GM18858 (cell line): ENCODE data around the gene PRKAG1.

Source experiments
- ATAC-seq: cut with Tn5 transposase; IDR thresholded peaks from one replicate; pipeline ENCODE4 v1.9.1; 2021; ENCODE audit not compliant: unreplicated experiment

PRKAG1 gene

GRCh38 chr12:49032679-49033447 lies 14.3 kb upstream of the PRKAG1 start:
- no peak for ATAC-seq

DNA sequence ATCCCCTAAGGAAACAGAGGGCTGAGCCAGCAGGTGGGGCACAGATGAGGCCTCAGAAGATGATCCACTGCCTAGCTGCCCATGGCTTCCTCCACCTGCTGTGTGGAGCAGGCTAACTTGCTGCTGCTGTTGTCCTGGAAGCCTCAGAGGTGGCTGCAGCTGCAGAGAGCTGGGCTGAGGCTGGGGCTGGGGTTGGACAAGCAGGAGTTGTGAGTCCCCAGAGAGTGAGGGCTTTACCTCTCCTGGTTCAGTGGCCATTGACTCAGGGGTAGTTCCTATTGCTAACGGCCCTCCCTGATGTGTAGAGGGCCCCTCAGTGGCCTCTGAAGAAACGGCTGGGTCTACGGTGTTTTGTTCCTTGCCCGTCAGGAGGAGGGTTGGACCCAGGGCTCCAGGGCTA lies 13.7 kb upstream of the PRKAG1 start:
- ATAC-seq = no peak

DNA sequence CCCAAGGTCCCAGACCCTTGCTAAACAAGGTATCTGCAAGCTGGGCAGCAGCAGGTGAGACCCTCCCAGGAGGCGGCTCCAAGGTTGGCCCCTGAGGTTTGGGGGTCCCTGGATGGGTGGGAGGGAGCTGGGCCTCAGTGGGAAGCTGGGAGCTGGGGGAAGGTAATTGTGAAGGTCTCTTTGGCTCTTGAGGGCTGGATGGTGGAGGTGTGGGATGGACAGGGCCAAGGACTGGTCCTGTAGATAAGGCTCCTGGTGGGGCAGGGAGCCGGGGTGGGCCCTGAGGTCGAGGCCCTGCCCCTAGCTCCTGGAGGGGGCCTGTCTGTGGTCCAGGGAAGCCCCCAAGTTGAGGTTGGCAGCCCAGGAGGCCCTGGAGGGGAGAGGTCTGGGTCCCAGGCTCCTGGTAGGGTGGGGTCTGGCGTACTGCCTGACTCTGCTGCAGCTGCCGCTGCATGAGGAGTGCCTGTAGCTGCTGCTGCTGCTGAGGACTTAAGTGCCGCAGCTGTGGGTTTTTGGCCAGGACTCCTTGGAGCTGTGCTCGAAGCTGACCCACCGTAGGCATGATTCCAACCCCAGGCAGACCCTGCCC lies 13.1 kb upstream of the PRKAG1 start:
- no peak for ATAC-seq

DNA sequence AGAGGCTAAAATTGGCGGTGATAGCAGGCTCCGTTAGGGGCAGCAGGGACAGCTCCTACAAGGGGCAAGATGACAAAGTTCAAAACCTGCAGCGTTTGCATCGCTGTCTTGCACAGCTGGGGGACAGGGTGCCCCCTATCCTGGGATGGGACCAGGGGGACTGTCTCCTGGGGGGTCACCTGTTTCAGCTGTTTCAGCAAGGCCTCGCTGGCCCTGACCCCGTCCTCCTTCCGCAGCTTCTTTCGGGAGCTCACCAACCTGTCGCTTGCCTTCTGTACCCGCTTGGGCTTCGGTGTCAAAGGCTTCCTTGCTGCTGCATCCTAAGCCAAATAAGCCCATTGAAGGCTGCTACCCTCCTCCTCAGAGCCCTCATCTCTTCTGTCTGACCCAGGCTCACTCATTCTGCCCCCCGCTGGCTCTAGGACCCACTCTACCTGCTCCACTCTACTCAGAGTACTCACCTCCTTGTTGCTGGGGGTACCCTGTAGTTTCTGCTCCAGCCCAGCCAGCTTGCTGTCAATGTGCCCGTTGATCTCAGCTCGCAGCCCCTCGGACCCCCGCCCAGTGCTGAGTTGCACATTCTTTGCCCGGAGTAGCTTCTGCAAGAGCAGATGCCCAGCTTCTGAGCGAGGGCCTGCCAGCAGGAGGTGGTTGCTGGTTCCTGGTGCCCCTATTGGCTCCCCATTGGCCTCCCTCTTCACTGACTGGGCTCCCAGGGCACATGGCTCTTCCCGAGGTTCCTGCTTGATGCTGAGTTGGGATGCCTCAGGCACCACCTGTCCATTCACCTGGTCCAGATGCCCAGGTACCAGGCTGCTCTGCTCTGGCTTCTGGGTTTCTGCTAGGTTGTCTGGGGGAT lies 12.4 kb upstream of the PRKAG1 start:
- ATAC-seq = no peak

DNA sequence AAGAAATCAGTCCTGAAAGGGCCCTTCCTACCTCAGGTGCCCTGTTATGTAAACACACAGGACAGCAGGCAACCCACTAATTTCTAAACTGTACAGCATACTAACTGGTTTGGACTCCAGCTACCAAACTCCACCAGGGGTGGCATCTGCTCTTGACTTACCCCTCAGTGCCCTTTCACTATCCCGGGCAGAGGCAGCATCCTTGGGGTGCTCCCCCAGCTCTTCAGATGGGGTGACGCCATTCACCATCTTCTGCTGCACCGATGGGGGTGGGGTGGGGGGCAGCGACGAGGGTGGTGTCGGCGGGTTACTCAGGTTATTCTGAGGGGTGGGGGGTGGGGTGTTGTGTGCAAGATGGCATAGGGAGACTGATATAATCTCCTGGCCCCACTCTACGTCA lies 11.5 kb upstream of the PRKAG1 start:
- ATAC-seq = no peak

DNA sequence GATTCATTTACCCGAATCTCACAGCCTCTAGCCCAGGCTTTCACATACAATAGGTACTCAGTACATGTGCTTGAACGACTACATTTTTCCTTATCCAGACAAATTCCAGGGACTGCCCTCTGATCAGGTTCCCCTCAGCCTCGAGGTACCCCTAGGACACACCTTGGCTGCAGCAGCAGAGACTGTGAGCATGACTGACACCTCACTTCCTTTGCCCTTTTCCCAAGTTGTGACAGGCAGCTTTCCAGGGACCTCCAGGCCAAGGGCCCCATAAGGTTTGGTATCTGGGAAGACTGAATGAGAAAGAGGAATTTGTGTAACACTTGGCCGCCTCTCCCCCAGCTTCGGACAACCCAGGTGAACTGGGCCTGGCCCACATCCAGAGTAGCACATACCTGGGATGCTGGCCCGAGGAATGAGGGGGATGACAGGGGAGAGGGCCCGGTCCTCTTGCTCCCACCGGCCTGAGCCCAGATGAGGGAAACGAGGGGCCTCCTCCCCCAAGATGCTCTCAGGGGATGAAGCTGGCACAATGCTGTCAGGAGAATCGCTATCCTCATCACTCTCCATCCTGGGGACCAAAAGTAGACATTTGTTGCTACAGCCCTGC lies 10.2 kb upstream of the PRKAG1 start:
- ATAC-seq = no peak

DNA sequence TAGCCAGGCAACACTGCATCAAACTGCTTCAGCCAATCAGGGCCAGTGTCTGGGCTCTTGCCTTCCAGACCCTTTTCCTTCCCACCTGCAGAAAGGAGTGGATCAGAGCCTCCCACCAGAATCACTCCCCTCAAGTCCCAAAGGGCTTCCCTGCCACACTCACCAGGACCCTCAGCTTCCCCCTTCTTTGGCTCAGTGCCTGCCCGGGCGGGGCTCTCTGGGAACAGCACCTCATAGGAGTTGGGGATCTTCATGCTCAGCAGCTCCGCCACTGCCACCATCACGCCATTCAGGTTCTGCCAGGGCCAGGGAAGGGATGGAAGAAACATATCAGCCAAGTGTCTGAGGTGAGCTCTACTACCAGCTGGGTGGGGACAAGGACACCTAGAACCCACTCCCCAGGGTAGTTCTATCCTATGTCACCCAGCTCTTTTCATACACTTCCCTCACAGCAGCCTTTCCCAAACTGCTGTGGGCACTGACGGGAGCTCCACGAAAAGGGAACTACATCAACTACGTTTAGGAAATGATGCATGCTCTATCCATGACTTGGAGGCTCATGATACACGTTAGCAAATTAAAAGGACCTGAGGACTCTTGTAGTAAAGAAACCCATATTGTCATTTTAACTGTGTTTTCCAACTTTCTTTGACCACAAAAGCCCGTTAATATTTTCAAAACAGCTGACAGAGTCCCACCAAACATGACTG lies 9.4 kb upstream of the PRKAG1 start:
- no peak for ATAC-seq

DNA sequence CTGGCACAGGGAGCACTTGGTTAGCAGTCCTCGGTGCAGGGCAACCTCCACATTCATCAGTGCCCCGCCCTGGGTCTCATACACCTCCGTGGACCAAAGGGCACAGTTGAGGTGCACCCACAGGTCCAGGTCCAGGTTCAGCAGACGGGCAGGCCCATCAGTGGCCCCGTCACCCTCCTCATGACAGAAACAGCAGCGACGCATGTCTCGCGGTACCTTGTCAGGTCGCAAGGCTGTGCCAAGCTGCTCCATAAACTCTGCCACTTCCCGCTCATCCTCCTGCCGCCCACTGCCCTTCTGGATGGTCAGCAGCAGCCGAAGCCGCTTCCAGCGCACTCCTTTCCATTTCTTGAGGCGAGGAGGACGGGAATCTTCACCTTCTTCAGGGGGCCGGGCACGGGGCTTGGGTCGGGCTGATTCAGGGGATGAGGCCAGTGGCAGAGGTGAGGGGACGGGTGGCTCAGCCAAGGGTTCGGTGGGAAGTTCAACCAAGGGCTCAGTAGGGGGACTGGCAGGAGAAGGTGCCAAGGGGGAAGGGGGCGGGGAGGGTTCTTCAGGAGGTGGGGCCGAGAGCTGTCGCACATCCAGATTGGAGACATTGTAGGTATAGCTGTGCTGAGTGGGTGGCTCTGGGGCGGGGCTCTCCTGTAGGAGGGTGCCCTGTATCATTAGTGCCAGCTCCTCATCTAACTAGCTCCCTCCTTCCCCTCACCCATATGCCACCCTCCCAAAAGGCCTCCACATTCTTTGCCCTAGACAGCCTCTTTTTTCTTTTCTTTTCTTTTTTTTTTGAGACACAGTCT lies 8.3 kb upstream of the PRKAG1 start:
- no peak for ATAC-seq

- ATAC-seq = no peak
Measured at GRCh38 chr12:49026101-49026500, 7.5 kb upstream of the PRKAG1 start.

GRCh38 chr12:49025463-49025862 lies 6.9 kb upstream of the PRKAG1 start:
- no peak for ATAC-seq

DNA sequence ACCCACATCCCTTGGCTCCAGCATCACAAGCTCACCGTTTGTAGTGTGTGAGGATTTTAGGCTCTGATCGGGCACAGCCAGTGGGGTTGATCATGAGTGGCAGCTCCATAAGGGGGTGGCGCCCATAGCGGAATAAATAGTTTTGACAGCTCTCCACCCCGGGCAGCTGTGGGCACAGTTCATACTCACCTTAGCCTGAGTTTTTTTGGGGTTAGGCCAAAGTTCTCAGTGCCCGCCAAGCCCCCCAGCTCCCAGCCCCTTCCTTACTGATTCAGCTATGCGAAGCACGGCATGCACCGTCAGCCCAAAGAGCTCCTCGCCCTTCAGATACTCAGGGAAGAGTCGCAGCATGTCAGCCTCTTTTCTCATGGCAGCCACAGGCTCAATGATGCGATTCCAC lies 6.0 kb upstream of the PRKAG1 start:
- no peak for ATAC-seq

GRCh38 chr12:49023812-49024211 lies 5.2 kb upstream of the PRKAG1 start:
- ATAC-seq = no peak

DNA sequence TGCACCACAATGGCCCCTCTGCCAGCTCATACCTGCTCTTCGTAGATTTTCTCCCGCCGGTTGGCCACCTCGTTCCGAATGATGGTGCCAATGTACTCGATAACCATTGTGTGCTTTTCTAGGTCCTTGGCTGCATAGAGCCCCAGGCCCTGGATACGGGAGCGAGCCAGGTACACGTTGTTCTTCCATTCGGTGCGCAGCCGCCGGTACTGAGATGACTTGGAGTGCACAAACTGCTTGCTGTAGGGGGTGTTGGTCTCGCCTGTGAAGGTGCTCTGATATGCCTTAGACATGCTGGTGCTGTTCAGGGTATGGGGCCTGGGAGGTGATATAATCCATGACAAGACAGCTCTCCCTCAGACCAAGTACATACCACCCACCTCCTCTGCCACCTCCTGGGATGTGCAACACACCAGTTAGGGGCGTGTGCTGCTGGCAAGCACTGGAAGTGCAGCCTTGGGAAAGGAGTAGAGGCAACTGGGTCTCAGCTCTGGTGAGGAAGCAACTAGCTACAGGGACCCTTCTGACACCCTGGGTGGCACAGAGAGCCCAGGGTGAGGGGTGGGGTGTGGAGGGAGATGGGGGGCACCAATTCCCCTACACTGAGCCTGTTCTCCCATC lies 4.1 kb upstream of the PRKAG1 start:
- no peak for ATAC-seq

GRCh38 chr12:49021292-49021915 lies 2.8 kb upstream of the PRKAG1 start:
- ATAC-seq = no peak

DNA sequence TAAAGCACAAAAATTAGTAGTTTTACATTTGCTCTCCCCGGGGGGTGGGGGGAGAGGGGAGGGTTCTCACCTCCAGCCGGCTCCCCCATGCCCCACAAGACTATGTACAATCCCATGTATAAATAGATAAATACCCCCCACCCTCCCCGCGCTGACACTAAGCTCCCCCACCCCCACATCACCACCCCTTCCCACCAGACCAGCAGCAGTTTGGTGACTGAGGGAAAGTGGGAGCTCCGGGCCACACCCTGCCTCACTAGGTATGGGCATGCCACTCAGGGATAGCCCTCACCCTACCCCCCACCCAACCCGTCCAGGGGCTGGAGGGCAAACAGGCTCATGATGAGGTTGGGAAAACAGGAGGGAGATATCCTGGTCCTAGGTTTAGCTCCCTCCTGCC lies 1.9 kb upstream of the PRKAG1 start:
- no peak for ATAC-seq

DNA sequence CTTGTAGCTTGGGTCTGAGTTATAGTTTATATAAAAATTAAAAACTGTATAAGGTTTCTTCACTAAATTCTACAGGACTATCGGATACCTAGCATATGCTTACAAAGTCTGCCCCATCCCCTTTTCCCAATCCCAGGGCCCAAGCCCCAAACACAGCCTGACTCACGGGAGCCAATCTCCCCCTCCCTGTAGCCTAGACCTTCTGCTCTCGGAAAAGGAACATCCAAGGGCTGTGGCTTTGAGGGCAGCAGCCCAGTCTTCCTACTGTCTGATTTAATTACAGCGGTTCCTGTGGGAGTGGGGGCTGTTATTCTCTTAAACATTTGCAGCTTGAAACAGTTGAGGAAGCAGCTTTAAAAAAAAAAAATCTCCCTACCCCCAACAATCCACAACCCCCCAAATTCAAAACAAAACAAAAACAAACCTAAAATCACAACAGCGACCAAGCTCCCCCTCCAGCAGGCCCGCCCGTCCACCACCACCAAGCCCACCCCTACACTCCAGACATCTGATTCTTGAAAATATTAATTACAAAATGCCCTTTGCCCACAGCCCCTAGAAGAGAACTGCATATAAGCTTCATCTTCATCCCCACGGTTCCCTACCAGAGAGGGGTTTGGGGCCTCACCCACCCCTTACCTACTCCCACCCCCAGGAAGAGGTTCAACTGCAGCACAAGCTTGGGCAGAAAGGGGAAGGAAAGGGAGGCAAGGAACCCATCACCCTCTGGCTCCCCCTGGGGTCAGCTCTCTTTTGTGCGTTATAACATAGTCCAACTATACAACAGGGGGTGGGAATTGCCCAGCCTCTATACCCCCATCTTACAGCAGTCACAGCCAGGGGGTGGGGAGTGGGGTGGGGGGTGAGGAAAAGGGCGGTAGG lies 1.1 kb upstream of the PRKAG1 start:
- no peak for ATAC-seq

DNA sequence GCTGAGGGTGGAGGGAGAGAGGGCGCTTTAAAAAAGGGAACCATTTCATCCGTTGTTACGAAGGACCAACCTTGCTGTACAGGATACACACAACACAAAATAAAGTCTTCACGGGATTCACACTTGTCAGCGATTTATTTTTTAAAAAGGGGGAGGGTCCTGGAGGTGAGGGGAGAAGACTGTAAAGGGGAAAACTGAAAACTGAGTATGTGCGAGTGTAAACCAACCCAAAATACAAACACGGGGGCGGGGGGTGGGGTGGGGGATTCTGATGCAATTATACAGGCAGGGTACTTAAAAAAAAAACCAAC lies 499 bp upstream of the PRKAG1 start:
- ATAC-seq = no peak

DNA sequence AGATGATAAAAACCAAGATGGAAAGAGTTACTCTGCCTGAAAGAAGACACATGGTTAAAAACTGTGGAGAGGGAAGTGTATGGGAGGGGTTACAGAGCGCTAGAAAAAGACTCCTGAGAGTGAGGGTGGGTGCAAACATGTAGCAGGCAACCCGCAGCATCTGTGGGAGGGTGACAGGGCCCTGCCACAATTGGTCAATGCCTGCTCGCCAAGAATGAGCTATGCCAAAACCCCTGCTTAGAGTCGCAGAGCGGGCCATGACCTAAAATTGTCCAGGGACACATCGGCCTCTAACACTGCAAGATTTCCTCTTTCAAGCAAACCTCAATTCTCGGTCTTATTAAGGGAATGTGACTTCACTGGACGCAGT lies 700 bp downstream of the PRKAG1 start:
- no peak for ATAC-seq

DNA sequence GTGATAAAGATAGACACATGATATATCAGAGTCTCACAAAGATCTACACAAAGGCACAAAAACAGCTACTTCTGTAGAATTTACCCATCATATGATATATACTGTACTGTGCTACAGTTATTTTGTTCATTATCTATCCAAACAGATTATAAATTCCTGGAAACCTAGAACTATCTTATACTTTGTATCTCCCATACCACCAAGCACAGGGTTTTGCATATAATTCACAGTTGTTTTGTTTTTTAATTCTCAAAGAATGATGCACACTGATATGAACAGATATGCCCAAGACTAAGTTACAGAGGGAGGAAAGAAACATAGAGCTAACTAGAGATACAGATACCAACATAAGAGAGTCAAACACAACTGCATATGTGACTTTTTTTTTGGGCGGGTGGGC lies 3.4 kb downstream of the PRKAG1 start:
- ATAC-seq = no peak
